Tibial nerve (tissue), 4 donors: ENCODE measurements around the gene ZBTB21. TPM values are rescaled to one million over a fixed set of nuclear protein-coding genes. Genes with fewer than 3 reads are reported as not detected.

Experiments
- DNase-seq, 2 donors: peaks; one replicate each; pipeline ENCODE4 v3.0.0-alpha.2; 2019; ENCODE audit warnings: low spot score in 2 of 2
- H3K27ac ChIP-seq, 4 donors: fragments of 200-600 bp; sonication (generic) in 3 of 4; one replicate each; pipeline ENCODE4 v1.5.1; 2017 to 2019; ENCODE audit warnings: mild to moderate bottlenecking in 1 of 4
- H3K27me3 ChIP-seq, 2 donors: fragments of 200-600 bp; sonication (generic) in 1 of 2; one replicate each; pipeline versions ENCODE4 v1.5.1 to v1.6.0; 2017 to 2019
- H3K36me3 ChIP-seq, 3 donors: fragments of 200-600 bp; sonication (generic); one replicate each; pipeline ENCODE4 v1.5.1; 2018 to 2019
- H3K4me1 ChIP-seq, 4 donors: fragments of 200-600 bp; sonication (generic) in 3 of 4; one replicate each; pipeline ENCODE4 v1.5.1; 2017 to 2019
- H3K4me3 ChIP-seq, 4 donors: fragments of 200-600 bp; sonication (generic) in 3 of 4; one replicate each; pipeline ENCODE4 v1.5.1; 2017 to 2019; ENCODE audit warnings: mild to moderate bottlenecking in 1 of 4, moderate library complexity in 1 of 4
- H3K9me3 ChIP-seq, 4 donors: fragments of 200-600 bp; sonication (generic) in 3 of 4; one replicate each; pipeline ENCODE4 v1.5.1; 2017 to 2019
- EP300 ChIP-seq, 2 donors: sonication (generic); formaldehyde crosslinking; IDR thresholded peaks; one replicate each; pipeline ENCODE4 v1.6.1; 2017; ENCODE audit warnings: antibody characterized with exemption in 2 of 2, mild to moderate bottlenecking in 1 of 2
- POLR2A ChIP-seq, 2 donors: fragments of 450-650 bp; IDR thresholded peaks; one replicate each; pipeline ENCODE4 v1.6.1; 2017; ENCODE audit warnings: antibody characterized with exemption in 2 of 2, mild to moderate bottlenecking in 2 of 2, moderate library complexity in 2 of 2
- WGBS, 2 donors: methylation state at CpG; one replicate each; pipeline ENCODE4 v1.1.5; 2018; 5-methylcytosine and 5-hydroxymethylcytosine counted together
- total RNA-seq, 4 donors: library from RNA; depleted of rRNA; stranded (reverse); fragments of >200 nt; gene quantifications; one replicate each; pipeline ENCODE4 v1.1.0, GENCODE V29; 2016
- TF ChIP-seq, protein P1 (sequence below), 5 experiments: fragments of 200-600 bp in 3 of 5; fragments of 450-650 bp in 2 of 5; sonication (generic) in 3 of 5; IDR thresholded peaks; one replicate each; pipeline ENCODE4 v1.5.1; 2016 to 2019; ENCODE audit warnings: antibody characterized with exemption in 5 of 5, mild to moderate bottlenecking in 3 of 5, moderate library complexity in 2 of 5

The ZBTB21 gene
- total RNA-seq, 4 donors from 2014 or later = 9.4 to 13.8 (median 10.6) TPM

GRCh38 chr21:41940431-41940830 lies 69.7 kb downstream of the ZBTB21 start:
- DNase-seq = no peak
- Histone ChIP-seq H3K9me3 (no peaks in the 10 kb centered on the region), H3K36me3 (peaks cover 0 to 34% (median 0%) of the 10 kb centered on the region in 3 donors), H3K27me3 (no peaks in the 10 kb centered on the region), H3K4me3 (no peak overlapping the region), H3K27ac (no peak overlapping the region), H3K4me1 (peaks cover 0 to 14% (median 0%) of the 10 kb centered on the region in 4 donors)
- TF ChIP-seq EP300 (IDR thresholded peaks at IDR 0.05) (no peak), POLR2A (IDR thresholded peaks at IDR 0.05) (no peak)
- TF ChIP-seq, protein P1, sequence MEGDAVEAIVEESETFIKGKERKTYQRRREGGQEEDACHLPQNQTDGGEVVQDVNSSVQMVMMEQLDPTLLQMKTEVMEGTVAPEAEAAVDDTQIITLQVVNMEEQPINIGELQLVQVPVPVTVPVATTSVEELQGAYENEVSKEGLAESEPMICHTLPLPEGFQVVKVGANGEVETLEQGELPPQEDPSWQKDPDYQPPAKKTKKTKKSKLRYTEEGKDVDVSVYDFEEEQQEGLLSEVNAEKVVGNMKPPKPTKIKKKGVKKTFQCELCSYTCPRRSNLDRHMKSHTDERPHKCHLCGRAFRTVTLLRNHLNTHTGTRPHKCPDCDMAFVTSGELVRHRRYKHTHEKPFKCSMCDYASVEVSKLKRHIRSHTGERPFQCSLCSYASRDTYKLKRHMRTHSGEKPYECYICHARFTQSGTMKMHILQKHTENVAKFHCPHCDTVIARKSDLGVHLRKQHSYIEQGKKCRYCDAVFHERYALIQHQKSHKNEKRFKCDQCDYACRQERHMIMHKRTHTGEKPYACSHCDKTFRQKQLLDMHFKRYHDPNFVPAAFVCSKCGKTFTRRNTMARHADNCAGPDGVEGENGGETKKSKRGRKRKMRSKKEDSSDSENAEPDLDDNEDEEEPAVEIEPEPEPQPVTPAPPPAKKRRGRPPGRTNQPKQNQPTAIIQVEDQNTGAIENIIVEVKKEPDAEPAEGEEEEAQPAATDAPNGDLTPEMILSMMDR (IDR thresholded peaks at IDR 0.05) = no peak
- 93 to 94% methylated on average over 3 of the region's 3 CpGs for WGBS, 2 donors

DNA sequence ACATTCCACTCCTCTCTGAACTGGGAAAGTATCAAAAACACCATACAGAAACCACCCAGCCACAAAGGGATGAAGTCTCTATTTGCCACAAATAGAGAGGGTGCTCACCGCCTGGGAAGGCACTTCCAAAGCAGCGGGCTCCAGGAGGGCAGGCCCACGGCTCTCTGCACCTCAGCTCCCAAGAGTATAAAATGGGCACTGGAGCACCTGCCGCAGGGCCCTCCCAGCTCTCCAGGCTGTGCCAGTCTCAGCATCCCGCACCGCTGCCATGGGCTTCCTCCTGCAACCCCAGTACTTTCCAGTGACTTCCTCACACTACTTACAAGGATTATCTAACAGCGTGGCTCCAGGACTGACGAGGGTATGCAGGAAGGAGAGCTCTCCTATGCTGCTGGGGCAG lies 70.8 kb downstream of the ZBTB21 start:
- Histone ChIP-seq H3K27ac (no peak overlapping the region), H3K9me3 (no peaks in the 10 kb centered on the region), H3K27me3 (no peaks in the 10 kb centered on the region), H3K4me1 (peaks cover 0 to 17% (median 0%) of the 10 kb centered on the region in 4 donors), H3K4me3 (no peak overlapping the region), H3K36me3 (peaks cover 0 to 34% (median 0%) of the 10 kb centered on the region in 3 donors)
- no peak for DNase-seq
- TF ChIP-seq, protein P1 (IDR thresholded peaks at IDR 0.05) = no peak
- TF ChIP-seq EP300 (IDR thresholded peaks at IDR 0.05) = no peak
- TF ChIP-seq POLR2A (IDR thresholded peaks at IDR 0.05) = no peak
- 93 to 97% methylated on average over 8 of the region's 8 CpGs for WGBS, 2 donors

Other genes starting within 250 kb of the ZBTB21 start
- gene RIPK4, start 243.3 kb downstream of the ZBTB21 start, total RNA-seq = 1 to 10 TPM in 3 of 4 donors, under 1 TPM in 1; 0.66 to 1.6 (median 1.2) TPM
- gene PRDM15, start 131.0 kb downstream of the ZBTB21 start, total RNA-seq = 10 to 100 TPM; 11.8 to 33.7 (median 18.5) TPM
- 10 to 100 TPM; 37.5 to 63.9 (median 51.6) TPM for gene C2CD2, start 56.3 kb downstream of the ZBTB21 start, total RNA-seq
- gene UMODL1, start 61.0 kb upstream of the ZBTB21 start, total RNA-seq = not detected
- gene ABCG1, start 208.8 kb upstream of the ZBTB21 start, total RNA-seq = 10 to 100 TPM; 10.5 to 32.8 (median 18.6) TPM